Right lobe of liver (tissue), 6 donors: ENCODE measurements around the gene RTKN2. TPM values are rescaled to one million over a fixed set of nuclear protein-coding genes. Genes with fewer than 3 reads are reported as not detected.

Experiments used
- ATAC-seq, 4 donors: fragments of 200-7000 bp; cut with Tn5 transposase; one replicate each; pipeline ENCODE4 v1.9.1; 2020; ENCODE audit warnings: mild to moderate bottlenecking in 4 of 4, moderate library complexity in 4 of 4
- DNase-seq, 3 donors: peaks; one replicate each; pipeline ENCODE4 v3.0.0-alpha.2; 2020
- H3K27ac ChIP-seq, 3 donors: fragments of 200-600 bp; one replicate each; pipeline ENCODE4 v1.8.0; 2022
- H3K27me3 ChIP-seq, 2 donors: fragments of 200-600 bp; one replicate each; pipeline ENCODE4 v1.8.0; 2022
- H3K36me3 ChIP-seq, 4 donors: fragments of 200-600 bp; sonication (generic) in 1 of 4; one replicate each; pipeline versions ENCODE4 v1.5.1 to v1.8.0; 2017 to 2022; ENCODE audit warnings: control low read depth in 1 of 4
- H3K4me1 ChIP-seq, 4 donors: fragments of 200-600 bp; sonication (generic) in 1 of 4; one replicate each; pipeline versions ENCODE4 v1.5.1 to v1.8.0; 2017 to 2022; ENCODE audit warnings: control low read depth in 1 of 4
- H3K4me3 ChIP-seq, 3 donors: fragments of 200-600 bp; one replicate each; pipeline ENCODE4 v1.8.0; 2022
- H3K9me3 ChIP-seq, 4 donors: fragments of 200-600 bp; sonication (generic) in 1 of 4; one replicate each; pipeline versions ENCODE4 v1.5.1 to v1.8.0; 2017 to 2022; ENCODE audit warnings: control low read depth in 1 of 4
- POLR2A ChIP-seq: fragments of 450-650 bp; IDR thresholded peaks from one replicate; pipeline ENCODE4 v1.6.1; 2017; ENCODE audit warnings: antibody characterized with exemption, mild to moderate bottlenecking
- WGBS: methylation state at CpG from one replicate; pipeline ENCODE4 v1.1.6; 2018; ENCODE audit warnings: low coverage, low lambda C conversion rate; ENCODE audit not compliant: insufficient coverage; ENCODE audit errors: missing lambda C conversion rate; 5-methylcytosine and 5-hydroxymethylcytosine counted together
- intact Hi-C, 2 donors: fragments of 100-400 bp; cut with DNase I; formaldehyde crosslinking; loops; one replicate each; pipeline versions ENCODE4 v1.11.2 to v1.14.1; 2022
- long read RNA-seq: library from polyadenylated mRNA; unstranded; transcript quantifications from one replicate; pipeline ENCODE4 v2.0.0, GENCODE V29; 2019
- total RNA-seq, 6 experiments: library from RNA; depleted of rRNA in 2 of 6; stranded (reverse); fragments of >200 nt in 2 of 6; fragmentation: NEBNext Ultra II Directional in 3 of 6; extraction: Animal tissue kit (Norgen Biotek cat#: 25700) in 3 of 6; gene quantifications; one replicate each; pipeline versions ENCODE4 v1.1.0 to v1.2.4, GENCODE V29; 2016 to 2023
- TF ChIP-seq, protein P1 (sequence below), 4 donors: fragments of 200-600 bp in 3 of 4; fragments of 450-650 bp in 1 of 4; IDR thresholded peaks; one replicate each; pipeline versions ENCODE4 v1.5.1 to v1.8.0; 2016 to 2022; ENCODE audit warnings: antibody characterized with exemption in 4 of 4, mild to moderate bottlenecking in 2 of 4
- donor health status: DM: no; HTN: yes; CAD: no.
- donor health status: DM: no; HTN: no; CAD: no.
- donor health status: DM: no; HTN: no; CAD: no.
- donor health status: DM: no; HTN: yes; CAD: no.
- donor health status: DM: no; HTN: yes; CAD: no.

The RTKN2 gene, protein sequence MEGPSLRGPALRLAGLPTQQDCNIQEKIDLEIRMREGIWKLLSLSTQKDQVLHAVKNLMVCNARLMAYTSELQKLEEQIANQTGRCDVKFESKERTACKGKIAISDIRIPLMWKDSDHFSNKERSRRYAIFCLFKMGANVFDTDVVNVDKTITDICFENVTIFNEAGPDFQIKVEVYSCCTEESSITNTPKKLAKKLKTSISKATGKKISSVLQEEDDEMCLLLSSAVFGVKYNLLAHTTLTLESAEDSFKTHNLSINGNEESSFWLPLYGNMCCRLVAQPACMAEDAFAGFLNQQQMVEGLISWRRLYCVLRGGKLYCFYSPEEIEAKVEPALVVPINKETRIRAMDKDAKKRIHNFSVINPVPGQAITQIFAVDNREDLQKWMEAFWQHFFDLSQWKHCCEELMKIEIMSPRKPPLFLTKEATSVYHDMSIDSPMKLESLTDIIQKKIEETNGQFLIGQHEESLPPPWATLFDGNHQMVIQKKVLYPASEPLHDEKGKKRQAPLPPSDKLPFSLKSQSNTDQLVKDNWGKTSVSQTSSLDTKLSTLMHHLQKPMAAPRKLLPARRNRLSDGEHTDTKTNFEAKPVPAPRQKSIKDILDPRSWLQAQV
- under 1 TPM in 2 of 6 experiments, not detected in 4; 0.06 to 0.12 TPM for total RNA-seq
- long read RNA-seq: 0 reads

DNA sequence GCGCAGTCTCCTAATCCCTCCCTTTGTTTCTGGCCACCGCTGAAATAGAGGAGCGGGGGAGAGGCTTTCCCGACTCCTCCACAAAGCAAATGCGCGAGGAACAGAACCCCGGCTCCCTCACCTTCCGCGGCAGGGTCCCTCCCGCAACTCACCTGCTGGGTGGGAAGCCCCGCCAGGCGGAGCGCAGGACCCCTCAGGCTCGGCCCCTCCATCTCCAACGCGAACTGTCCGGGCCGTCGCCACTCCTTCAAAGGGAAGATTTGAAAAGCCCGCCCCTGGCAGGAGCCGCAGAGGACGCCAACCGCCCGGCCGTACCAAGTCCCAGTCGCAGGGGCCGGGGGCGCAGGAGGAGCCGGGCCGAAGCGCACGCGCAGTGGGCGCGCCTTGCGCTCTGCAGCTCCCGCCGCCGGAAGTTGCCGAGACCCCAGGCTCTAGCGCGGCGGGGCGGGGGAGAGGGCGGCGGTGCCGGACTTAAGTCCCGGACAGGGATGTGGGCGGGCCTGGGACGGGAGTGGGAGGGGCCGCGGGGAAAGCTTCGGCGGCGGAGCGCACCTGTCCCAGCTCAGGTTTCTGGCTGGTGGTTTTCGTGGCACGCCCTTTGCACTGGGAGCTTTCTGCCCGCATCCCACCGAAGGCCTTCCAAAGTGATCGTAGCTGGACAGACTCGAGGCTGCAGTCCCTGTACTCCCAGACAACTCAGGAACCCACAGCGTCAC lies at the start of gene RTKN2:
TSS of gene RTKN2 (minus strand) at position 446 of the 716 bp plus-strand sequence. CDS start at position 212, 234 bp downstream.
- no peak for TF ChIP-seq POLR2A
- TF ChIP-seq, protein P1, sequence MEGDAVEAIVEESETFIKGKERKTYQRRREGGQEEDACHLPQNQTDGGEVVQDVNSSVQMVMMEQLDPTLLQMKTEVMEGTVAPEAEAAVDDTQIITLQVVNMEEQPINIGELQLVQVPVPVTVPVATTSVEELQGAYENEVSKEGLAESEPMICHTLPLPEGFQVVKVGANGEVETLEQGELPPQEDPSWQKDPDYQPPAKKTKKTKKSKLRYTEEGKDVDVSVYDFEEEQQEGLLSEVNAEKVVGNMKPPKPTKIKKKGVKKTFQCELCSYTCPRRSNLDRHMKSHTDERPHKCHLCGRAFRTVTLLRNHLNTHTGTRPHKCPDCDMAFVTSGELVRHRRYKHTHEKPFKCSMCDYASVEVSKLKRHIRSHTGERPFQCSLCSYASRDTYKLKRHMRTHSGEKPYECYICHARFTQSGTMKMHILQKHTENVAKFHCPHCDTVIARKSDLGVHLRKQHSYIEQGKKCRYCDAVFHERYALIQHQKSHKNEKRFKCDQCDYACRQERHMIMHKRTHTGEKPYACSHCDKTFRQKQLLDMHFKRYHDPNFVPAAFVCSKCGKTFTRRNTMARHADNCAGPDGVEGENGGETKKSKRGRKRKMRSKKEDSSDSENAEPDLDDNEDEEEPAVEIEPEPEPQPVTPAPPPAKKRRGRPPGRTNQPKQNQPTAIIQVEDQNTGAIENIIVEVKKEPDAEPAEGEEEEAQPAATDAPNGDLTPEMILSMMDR (IDR thresholded peaks at IDR 0.05): no peak
- 0% methylated on average over 6 of the region's 63 CpGs for WGBS
- intact Hi-C loops: no loop called here
- H3K36me3 ChIP-seq: no peaks in the 10 kb centered on the region
- peak; percentile 69 to 77 (median 75) for DNase-seq
- peak; percentile 95 to 97 (median 95) for ATAC-seq
- H3K4me1 ChIP-seq: peaks cover 0 to 6% (median 0%) of the 10 kb centered on the region in 4 donors
- H3K27ac ChIP-seq: no peak within 1 kb of the TSS
- peak within 1 kb of the TSS; percentile 63 to 71 (median 71) for H3K4me3 ChIP-seq
- no peaks in the 10 kb centered on the region for H3K9me3 ChIP-seq
- no peaks in the 10 kb centered on the region for H3K27me3 ChIP-seq

DNA sequence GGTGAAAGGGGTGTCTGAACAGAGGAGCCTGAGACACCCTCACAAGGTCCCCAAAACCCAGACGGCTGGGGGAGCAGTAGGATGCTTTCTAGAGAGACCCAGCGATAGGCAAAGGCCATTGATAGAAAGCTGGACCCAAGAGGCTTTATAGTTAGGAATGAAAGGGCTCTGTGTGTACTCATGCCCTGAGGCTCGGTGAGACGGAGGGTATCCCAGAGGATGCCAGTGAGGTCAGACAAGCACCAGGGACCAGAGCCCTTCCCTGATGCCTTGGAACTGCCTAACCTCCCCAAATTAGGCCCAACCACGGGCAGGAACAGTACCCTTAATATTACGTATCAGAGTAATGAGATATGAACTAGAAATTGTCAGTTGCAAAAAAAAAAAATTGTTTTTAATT lies 48.6 kb upstream of the RTKN2 start:
- Histone ChIP-seq H3K27me3 (no peaks in the 10 kb centered on the region), H3K9me3 (no peaks in the 10 kb centered on the region), H3K4me1 (no peaks in the 10 kb centered on the region), H3K4me3 (no peak overlapping the region), H3K36me3 (no peaks in the 10 kb centered on the region), H3K27ac (no peak overlapping the region)
- ATAC-seq (no peak), DNase-seq (no peak)
- intact Hi-C loops: no loop called here
- TF ChIP-seq, protein P1 (IDR thresholded peaks at IDR 0.05): no peak
- no peak for TF ChIP-seq POLR2A
- 47% methylated on average over 5 of the region's 6 CpGs for WGBS

DNA sequence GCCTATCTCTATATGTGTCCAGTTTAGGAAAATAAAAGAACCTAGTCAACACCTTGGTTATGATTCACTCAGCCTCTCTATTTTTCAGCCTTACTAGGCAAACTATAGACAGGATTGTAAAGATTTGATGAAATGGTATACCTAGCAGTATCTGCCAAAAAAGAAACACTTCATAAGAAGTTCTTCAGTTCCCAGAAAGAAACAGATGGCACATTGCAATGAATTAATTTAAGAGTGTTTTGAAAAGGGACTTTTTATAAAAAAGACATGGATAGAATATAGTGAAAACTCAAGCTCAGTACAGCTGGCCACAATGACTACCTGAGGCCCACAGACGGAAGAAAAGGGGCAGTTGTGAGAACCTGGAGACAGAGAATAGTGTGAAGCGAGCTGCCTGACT lies 40.6 kb upstream of the RTKN2 start:
- intact Hi-C loops: no loop called here

DNA sequence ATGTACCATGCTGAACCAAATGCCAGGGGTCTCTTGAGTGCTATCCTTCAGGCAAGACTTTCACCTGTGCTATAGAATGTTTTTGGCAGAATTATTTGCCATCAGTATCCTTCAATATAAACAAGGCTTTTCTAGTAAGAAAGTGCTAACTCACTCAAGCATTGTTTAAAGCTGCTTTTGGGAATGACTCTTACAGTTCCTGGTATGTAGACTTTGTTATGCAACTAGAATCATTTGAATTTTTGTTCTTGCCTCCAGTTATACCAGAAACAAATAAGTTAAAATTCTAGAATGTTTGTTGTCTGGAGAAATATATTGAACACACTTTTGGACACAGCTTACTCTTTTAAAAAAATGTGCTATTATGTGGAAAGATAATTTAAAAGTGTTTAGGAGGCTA lies 39.5 kb upstream of the RTKN2 start:
- no peaks in the 10 kb centered on the region for H3K9me3 ChIP-seq
- no peak for DNase-seq
- intact Hi-C loops: no loop called here
- no peak overlapping the region for H3K4me3 ChIP-seq
- H3K27ac ChIP-seq: no peak overlapping the region
- no peaks in the 10 kb centered on the region for H3K27me3 ChIP-seq
- no peak for ATAC-seq
- H3K36me3 ChIP-seq: no peaks in the 10 kb centered on the region
- H3K4me1 ChIP-seq: no peaks in the 10 kb centered on the region
- TF ChIP-seq, protein P1 (IDR thresholded peaks at IDR 0.05): no peak
- no peak for TF ChIP-seq POLR2A

More for the DNA sequence above, 40.6 kb upstream of the RTKN2 start:
- Histone ChIP-seq H3K4me3 (no peak overlapping the region), H3K36me3 (no peaks in the 10 kb centered on the region), H3K27ac (no peak overlapping the region), H3K27me3 (no peaks in the 10 kb centered on the region), H3K9me3 (no peaks in the 10 kb centered on the region), H3K4me1 (no peaks in the 10 kb centered on the region)
- no peak for DNase-seq
- no peak for TF ChIP-seq POLR2A
- TF ChIP-seq, protein P1 (IDR thresholded peaks at IDR 0.05): no peak
- 45% methylated on average over 2 of the region's 2 CpGs for WGBS
- ATAC-seq: no peak
